Endometrium (tissue), 2 donors: Measurements from ENCODE around the gene LRP6.
"Not testable (repeated sequence)": the region's sequence is repeated elsewhere in the genome, so short reads cannot be mapped to it uniquely, and the experiment has no call there.

Source experiments
- FAIRE-seq: peaks from 2 replicates; lab custom pipeline; 2012; peaks lifted over from hg19 to GRCh38; lab: Jason Lieb, UNC
- donor health status: control.
- donor health status: control.

The LRP6 gene

GRCh38 chr12:12180136-12180535 lies 86.7 kb downstream of the LRP6 start:
- no peak for FAIRE-seq

GRCh38 chr12:12178559-12178958 lies 88.3 kb downstream of the LRP6 start:
- peak; percentile 76 for FAIRE-seq

- no peak for FAIRE-seq
These were observed 90.4 kb downstream of the LRP6 start for GRCh38 chr12:12176402-12176801.

- FAIRE-seq = no peak
These were observed 94.8 kb downstream of the LRP6 start for GRCh38 chr12:12171991-12172511.

- peak; percentile 8 for FAIRE-seq
These were observed 99.0 kb downstream of the LRP6 start for GRCh38 chr12:12167847-12168246.

- FAIRE-seq = no peak
These were observed 100.1 kb downstream of the LRP6 start for GRCh38 chr12:12166751-12167150.

GRCh38 chr12:12159988-12160387 lies 106.9 kb downstream of the LRP6 start:
- FAIRE-seq = no peak

- FAIRE-seq = no peak
These were observed 108.0 kb downstream of the LRP6 start for GRCh38 chr12:12158858-12159257.

- FAIRE-seq = no peak
These were observed 109.4 kb downstream of the LRP6 start for GRCh38 chr12:12157424-12157823.

GRCh38 chr12:12156828-12157227 lies 110.0 kb downstream of the LRP6 start:
- FAIRE-seq = no peak

- no peak for FAIRE-seq
These were observed 110.7 kb downstream of the LRP6 start for GRCh38 chr12:12156116-12156515.

- FAIRE-seq = no peak
These were observed 113.2 kb downstream of the LRP6 start for GRCh38 chr12:12153596-12153995.

GRCh38 chr12:12147111-12147510 lies 119.7 kb downstream of the LRP6 start:
- FAIRE-seq = no peak

GRCh38 chr12:12144531-12144930 lies 122.3 kb downstream of the LRP6 start:
- FAIRE-seq = not testable (repeated sequence)

- no peak for FAIRE-seq
These were observed 125.8 kb downstream of the LRP6 start for GRCh38 chr12:12141000-12141399.

GRCh38 chr12:12138203-12139154 lies 128.4 kb downstream of the LRP6 start:
- FAIRE-seq = no peak

GRCh38 chr12:12133785-12134184 lies 133.1 kb downstream of the LRP6 start:
- FAIRE-seq = no peak

GRCh38 chr12:12133259-12133658 lies 133.6 kb downstream of the LRP6 start:
- no peak for FAIRE-seq

- no peak for FAIRE-seq
These were observed 138.2 kb downstream of the LRP6 start for GRCh38 chr12:12128670-12129069.

GRCh38 chr12:12127304-12127703 lies 139.5 kb downstream of the LRP6 start:
- FAIRE-seq = no peak

GRCh38 chr12:12126551-12126950 lies 140.3 kb downstream of the LRP6 start:
- no peak for FAIRE-seq

GRCh38 chr12:12123036-12123604 lies 143.7 kb downstream of the LRP6 start:
- peak; percentile 46 for FAIRE-seq

- FAIRE-seq = no peak
These were observed 145.8 kb downstream of the LRP6 start for GRCh38 chr12:12121061-12121460.
